HG03159 (cell line): ENCODE data around the gene EXOC4.

Source experiments
- ATAC-seq: cut with Tn5 transposase; IDR thresholded peaks from one replicate; pipeline ENCODE4 v1.9.1; 2021; ENCODE audit warnings: mild to moderate bottlenecking, moderate library complexity; ENCODE audit not compliant: unreplicated experiment

EXOC4 gene

DNA sequence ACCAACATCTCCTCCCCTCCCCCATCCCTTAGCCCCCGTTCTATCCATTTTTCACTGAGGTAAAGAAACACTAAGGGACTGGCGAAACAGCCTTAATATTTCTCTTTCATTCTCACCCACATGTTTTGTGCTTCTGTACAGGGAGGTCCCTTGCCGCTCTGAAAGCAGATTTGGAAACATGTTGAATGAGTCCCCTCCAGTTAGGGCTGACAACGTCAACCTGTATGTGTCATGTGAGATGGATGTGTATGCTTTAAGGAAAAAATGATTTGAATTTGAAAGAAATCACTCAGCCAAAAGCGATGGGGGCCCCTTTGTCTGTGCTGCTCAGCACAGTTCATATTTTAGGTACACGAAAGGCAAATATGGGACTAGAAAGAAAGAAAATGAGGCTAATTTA, 560.0 kb downstream of the EXOC4 start:
- ATAC-seq: no peak

- no peak for ATAC-seq
Measured at GRCh38 chr7:133815611-133816210, 562.8 kb downstream of the EXOC4 start.

DNA sequence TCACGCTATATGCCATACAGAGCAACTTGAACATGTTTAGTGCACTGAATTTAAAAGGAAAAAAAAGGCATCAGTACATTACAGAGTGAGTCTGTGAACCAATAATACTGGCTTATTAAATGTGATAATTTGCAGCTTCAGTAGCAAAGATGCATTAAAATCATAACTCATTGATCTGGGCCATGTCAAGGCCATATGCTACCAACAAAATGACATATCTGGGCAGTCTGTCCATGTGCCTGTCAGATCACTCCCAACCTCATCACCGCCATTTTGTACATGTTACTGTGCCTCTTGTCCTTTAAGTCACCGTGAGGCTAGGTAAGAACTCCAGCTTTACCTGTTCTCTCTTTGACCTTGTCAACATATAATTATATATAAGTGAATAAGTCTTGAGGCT, 566.8 kb downstream of the EXOC4 start:
- ATAC-seq: no peak

- no peak for ATAC-seq
Measured at GRCh38 chr7:133820584-133820983, 567.7 kb downstream of the EXOC4 start.

DNA sequence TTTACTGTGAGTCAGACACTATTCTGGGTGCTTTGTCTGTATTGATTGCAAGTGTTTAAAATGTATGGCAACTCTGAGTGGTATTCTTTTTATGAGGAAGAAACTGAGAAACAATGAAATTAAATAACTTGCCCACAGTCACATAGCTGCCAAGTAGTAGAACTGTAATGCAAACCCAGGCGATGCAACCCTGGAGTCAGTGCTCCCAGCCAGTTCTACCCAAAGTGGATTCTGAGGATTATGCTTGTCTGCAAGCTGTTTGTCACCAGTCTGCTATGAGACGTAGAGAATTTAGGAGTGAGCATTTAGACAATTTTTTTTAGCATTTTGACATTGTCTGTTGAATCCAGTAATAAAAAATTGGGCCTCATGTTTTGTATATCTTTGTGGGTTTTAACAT, 568.3 kb downstream of the EXOC4 start:
- no peak for ATAC-seq

GRCh38 chr7:133822001-133822641, 569.2 kb downstream of the EXOC4 start:
- ATAC-seq: no peak

GRCh38 chr7:133822868-133823552, 570.1 kb downstream of the EXOC4 start:
- no peak for ATAC-seq

- ATAC-seq: no peak
Measured at GRCh38 chr7:133824132-133824531, 571.3 kb downstream of the EXOC4 start.

DNA sequence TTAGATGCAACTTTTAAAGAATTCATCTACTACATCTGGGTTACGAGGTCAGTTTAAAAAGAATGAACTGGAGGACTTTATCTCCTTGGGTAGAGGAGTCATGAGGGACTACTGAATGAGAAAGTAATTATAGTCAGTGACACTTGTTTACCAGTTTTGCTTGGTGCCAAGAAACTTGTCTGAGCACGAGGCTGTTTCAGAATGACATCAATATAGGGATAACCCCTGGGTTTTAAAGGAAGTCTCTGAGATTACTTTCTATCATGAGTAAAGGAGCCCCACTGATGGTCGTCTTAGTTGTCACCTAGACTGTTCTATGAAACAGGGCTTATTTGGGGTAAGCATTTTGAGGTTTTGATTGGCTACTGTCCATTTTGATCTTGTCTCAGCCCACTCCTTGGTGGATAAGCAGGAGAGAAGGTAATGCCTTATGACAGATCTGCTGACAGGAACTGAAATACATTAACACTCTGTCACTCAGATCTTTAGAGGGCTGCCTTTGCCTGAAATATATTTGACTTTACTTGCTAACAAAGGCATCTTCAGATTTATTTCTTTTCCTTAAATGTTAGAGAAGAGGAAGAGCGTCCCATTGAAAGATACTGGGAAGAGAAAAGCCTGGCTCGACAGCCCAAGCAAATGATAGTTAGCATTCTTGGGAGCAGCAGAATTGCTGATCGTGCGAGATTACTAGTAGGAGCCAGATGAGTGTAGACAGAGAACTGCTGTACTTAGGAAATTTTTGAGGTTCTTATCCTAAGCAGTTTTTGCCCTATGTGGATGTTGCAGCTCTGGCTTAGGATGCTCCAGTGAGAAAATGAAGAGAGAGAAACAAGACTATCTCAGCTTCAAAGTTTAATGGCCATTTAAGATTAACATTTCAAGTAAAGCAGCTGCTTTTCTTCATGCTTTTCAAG, 575.1 kb downstream of the EXOC4 start:
- no peak for ATAC-seq

DNA sequence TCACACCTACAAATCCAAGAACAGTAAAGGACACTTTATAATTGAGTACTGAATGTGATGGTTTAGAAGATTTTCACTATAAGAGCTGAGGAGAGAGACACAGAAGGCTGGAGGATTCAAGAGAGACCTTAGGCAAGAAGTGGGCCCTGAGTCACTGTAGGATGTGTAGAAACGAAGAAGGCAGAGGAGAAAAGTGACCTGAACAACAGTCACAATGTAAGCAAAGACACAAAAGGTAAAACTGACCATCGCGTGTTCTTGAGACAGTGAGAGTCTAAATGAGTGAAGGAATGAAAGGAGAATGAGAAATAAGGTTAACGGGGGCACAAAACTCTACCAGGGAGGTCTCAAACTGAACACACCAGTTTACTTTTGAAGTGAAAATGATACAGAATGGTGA, 576.0 kb downstream of the EXOC4 start:
- no peak for ATAC-seq

- no peak for ATAC-seq
Measured at GRCh38 chr7:133829336-133829897, 576.5 kb downstream of the EXOC4 start.

- ATAC-seq: no peak
Measured at GRCh38 chr7:133830081-133830480, 577.2 kb downstream of the EXOC4 start.

DNA sequence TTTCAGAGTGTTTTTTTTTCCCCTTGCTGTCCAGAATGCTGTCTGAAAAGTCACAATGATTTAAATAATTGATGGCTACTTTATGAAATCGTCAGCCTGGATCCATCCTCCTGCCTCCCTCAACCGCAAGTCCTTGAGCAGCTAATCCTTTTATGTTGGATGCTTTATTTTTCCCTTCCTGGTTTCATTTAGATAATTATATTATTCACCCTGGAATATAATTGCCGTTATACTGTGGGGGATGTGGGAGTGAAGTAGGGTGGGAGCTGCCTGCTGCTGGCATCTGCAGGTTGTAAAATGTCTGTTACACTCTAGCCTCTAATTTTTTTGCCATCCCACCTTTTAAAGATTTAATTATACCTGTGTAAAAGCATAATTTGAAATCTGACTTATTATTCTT, 583.8 kb downstream of the EXOC4 start:
- ATAC-seq: no peak

DNA sequence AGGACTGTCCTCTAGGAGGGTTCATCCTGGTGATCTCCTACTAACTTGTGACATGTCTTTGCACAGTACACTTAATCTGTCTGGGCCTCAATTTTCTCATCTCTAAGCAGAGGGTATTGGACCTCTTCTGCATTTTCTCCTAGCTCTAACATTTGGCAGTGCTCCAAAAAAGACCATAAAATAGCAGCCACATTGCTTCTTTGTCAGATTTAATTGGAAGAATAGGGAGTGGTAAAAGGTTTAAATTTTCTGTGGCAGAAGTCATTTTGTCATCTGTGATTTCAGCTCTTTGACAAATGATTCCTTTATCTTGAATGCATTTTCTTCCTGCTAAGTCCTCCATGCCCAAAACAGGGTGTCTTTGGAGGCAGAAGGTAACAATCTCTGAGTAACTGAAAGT, 584.3 kb downstream of the EXOC4 start:
- no peak for ATAC-seq

DNA sequence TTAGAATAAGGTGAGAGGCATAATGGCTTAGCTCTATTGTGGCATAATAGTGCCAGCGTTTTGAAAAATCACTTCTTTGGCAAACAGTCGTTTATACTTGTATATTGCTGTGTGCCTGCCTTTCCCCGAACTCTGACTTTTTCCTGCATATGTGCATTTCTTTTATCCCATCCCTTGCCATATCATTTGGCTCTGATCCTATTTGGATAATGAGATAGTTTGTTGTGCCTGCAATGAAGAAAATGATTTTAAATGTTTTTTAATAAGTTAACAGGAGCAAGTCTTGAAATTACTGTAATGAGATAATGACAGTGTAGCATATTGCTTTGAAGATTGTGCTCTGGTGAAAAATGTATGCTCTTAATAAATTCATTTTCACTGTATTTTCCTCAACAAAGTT, 586.2 kb downstream of the EXOC4 start:
- ATAC-seq: no peak

DNA sequence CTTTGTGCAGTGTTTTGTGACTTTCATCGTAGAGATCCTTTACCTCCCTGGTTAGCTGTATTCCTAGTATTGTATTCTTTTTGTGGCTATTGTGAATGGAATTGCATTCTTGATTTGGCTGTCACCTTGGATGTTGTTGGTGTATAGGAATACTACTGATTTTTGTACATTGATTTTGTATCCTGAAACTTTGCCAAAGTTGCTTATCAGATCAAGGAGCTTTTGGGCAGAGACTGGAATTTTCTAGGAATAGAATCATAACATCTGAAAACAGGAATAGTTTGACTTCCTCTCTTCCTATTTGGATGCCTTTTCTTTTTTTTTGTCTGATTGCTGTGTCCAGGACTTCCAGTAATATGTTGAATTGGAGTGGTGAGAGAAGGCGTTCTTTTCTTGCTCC, 590.5 kb downstream of the EXOC4 start:
- no peak for ATAC-seq

DNA sequence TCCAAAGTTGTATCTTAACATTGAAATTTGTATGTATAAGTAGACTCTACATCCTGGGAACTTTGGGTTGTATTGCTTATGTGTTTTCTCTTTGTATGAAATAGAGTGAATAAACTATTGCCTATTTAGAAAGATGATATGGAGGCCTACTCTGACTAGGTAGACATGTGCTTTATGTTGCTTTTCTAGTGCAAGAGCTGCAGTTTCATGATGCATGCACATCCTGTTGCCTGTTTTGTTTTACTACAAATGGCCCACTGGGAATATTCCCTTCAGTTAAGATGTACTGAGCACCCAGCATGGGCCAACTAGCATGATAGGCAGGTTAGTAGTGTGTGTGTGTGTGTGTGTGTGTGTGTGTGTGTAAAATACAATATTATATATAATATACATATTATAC, 592.1 kb downstream of the EXOC4 start:
- ATAC-seq: no peak

GRCh38 chr7:133846203-133846945, 593.5 kb downstream of the EXOC4 start:
- no peak for ATAC-seq

- no peak for ATAC-seq
Measured at GRCh38 chr7:133850497-133851280, 597.8 kb downstream of the EXOC4 start.

DNA sequence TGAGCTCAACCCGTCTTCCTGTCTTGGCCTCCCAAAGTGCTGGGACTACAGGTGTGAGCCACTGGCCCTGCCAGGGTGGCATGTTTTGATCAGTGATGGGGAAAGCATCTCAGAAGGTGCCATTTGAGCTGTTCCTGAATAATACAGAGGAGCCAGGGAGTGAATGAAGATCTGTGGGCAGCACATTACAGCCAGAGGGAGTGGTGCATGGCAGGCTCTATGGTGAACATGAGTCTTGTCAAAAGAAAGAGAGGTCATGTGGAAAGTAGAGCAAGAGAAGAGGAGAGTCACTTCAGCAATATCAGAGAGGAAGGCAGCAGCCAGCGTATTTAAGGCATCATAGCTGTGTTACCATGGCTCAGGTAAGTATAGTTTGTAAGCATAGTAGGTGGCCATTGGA, 598.5 kb downstream of the EXOC4 start:
- no peak for ATAC-seq
